GM12878 (cell line): ENCODE data around the gene HLA-DMA. TPM values are rescaled to one million over a fixed set of nuclear protein-coding genes. Genes with fewer than 3 reads are reported as not detected.

ENCODE experiments used
- BCL11A ChIP-seq: IDR thresholded peaks from 2 replicates; pipeline ENCODE4 v1.6.1; 2011; ENCODE audit warnings: low read depth, low read length
- CEBPB ChIP-seq, 2 experiments: fragments of 150-350 bp in 1 of 2; IDR thresholded peaks; 2 replicates each; pipeline ENCODE4 v1.6.1; 2012 to 2014; ENCODE audit warnings: low read depth in 2 of 2, low read length in 2 of 2, borderline replicate concordance in 1 of 2, inconsistent platforms in 1 of 2
- CHD2 ChIP-seq: IDR thresholded peaks from 2 replicates; pipeline ENCODE4 v1.6.1; 2011; ENCODE audit warnings: low read depth, low read length, improper control_type of control experiment, borderline replicate concordance
- DPF2 ChIP-seq: fragments of 450-650 bp; IDR thresholded peaks from 2 replicates; pipeline ENCODE4 v1.6.1; 2017; ENCODE audit warnings: mild to moderate bottlenecking
- EP300 ChIP-seq, 2 experiments: fragments of 150-350 bp in 1 of 2; IDR thresholded peaks; 2 replicates each; pipeline ENCODE4 v1.6.1; 2011 to 2012; ENCODE audit warnings: low read depth in 2 of 2, low read length in 2 of 2, borderline replicate concordance in 1 of 2, improper control_type of control experiment in 1 of 2, inconsistent platforms in 1 of 2; ENCODE audit not compliant: control insufficient read depth in 1 of 2
- ESRRA ChIP-seq: IDR thresholded peaks from 2 replicates; pipeline ENCODE4 v1.6.1; 2012; ENCODE audit warnings: mild to moderate bottlenecking, low read length, improper control_type of control experiment
- HDGF ChIP-seq: fragments of 450-650 bp; IDR thresholded peaks from 2 replicates; pipeline ENCODE4 v1.6.1; 2016; ENCODE audit warnings: antibody characterized with exemption
- IKZF1 ChIP-seq: fragments of 450-650 bp; conservative IDR thresholded peaks from 2 replicates; pipeline ENCODE4 v1.6.1; 2017; ENCODE audit warnings: antibody characterized with exemption, mild to moderate bottlenecking
- KAT2A ChIP-seq: conservative IDR thresholded peaks from 2 replicates; pipeline ENCODE4 v1.6.1; 2011; ENCODE audit warnings: low read depth, low read length; ENCODE audit not compliant: control insufficient read depth
- KDM1A ChIP-seq: fragments of 200-600 bp; sonication (generic); IDR thresholded peaks from 2 replicates; pipeline ENCODE4 v1.6.1; 2016; ENCODE audit warnings: borderline replicate concordance
- KLF5 ChIP-seq: fragments of 450-650 bp; IDR thresholded peaks from 2 replicates; pipeline ENCODE4 v1.6.1; 2014; ENCODE audit warnings: mild to moderate bottlenecking; ENCODE audit not compliant: partially characterized antibody
- LARP7 ChIP-seq: fragments of 450-650 bp; IDR thresholded peaks from 2 replicates; pipeline ENCODE4 v1.6.1; 2017; ENCODE audit warnings: mild to moderate bottlenecking
- MEF2B ChIP-seq: fragments of 450-650 bp; IDR thresholded peaks from 2 replicates; pipeline ENCODE4 v1.6.1; 2018; ENCODE audit warnings: mild to moderate bottlenecking, moderate library complexity; ENCODE audit not compliant: partially characterized antibody, poor library complexity, severe bottlenecking
- MYB ChIP-seq: fragments of 150-350 bp; IDR thresholded peaks from 2 replicates; pipeline ENCODE4 v1.6.1; 2014; ENCODE audit warnings: mild to moderate bottlenecking, low read depth, low read length, borderline replicate concordance
- NFYB ChIP-seq: IDR thresholded peaks from 2 replicates; pipeline ENCODE4 v1.6.1; 2011; ENCODE audit warnings: low read depth, mild to moderate bottlenecking, low read length, improper control_type of control experiment, moderate library complexity; ENCODE audit not compliant: insufficient read depth
- PML ChIP-seq: IDR thresholded peaks from 2 replicates; pipeline ENCODE4 v1.6.1; 2012; ENCODE audit warnings: low read length, inconsistent platforms
- RCOR1 ChIP-seq: conservative IDR thresholded peaks from 2 replicates; pipeline ENCODE4 v1.6.1; 2012; ENCODE audit warnings: low read depth, low read length, improper control_type of control experiment
- SREBF2 ChIP-seq: IDR thresholded peaks from 2 replicates; pipeline ENCODE4 v1.6.1; 2012; ENCODE audit warnings: mild to moderate bottlenecking, low read length
- TCF12 ChIP-seq: IDR thresholded peaks from 2 replicates; pipeline ENCODE4 v1.6.1; 2011; ENCODE audit warnings: low read depth, mild to moderate bottlenecking, low read length
- TCF3 ChIP-seq: IDR thresholded peaks from 2 replicates; pipeline ENCODE4 v1.6.1; 2012; ENCODE audit warnings: low read depth, mild to moderate bottlenecking, low read length, borderline replicate concordance; ENCODE audit not compliant: insufficient read depth
- USF1 ChIP-seq: IDR thresholded peaks from 2 replicates; pipeline ENCODE4 v1.6.1; 2011; ENCODE audit warnings: borderline replicate concordance, low read depth, mild to moderate bottlenecking, moderate library complexity, mixed read lengths, low read length; ENCODE audit not compliant: insufficient read depth; ENCODE audit errors: extremely low read length
- ZBTB11 ChIP-seq: fragments of 450-650 bp; formaldehyde crosslinking; IDR thresholded peaks from 2 replicates; pipeline ENCODE4 v1.5.0; 2022; ENCODE audit warnings: mild to moderate bottlenecking, missing genetic modification characterization
- ZZZ3 ChIP-seq: IDR thresholded peaks from 2 replicates; pipeline ENCODE4 v1.6.1; 2011; ENCODE audit warnings: low read depth; ENCODE audit not compliant: control insufficient read depth, insufficient read length
- polyA plus RNA-seq, 11 experiments: library from polyadenylated mRNA; depleted of rRNA in 4 of 11; unstranded in 6 of 11; stranded (reverse) in 5 of 11; fragments of >200 nt; fragmentation: Nextera tagmentation in 4 of 11; fragmentation: Illumina TruSeq in 1 of 11; extraction: Ambion mirVana in 4 of 11; extraction: Trizol in 1 of 11; gene quantifications; 1 replicate in 1 of 11; 2 replicates in 10 of 11; pipeline versions ENCODE4 v1.2.1 to v1.2.3, GENCODE V29; 2011 to 2016; ENCODE audit warnings: inconsistent platforms in 2 of 11, missing spikeins in 2 of 11, low read depth in 1 of 11
- total RNA-seq, 4 experiments: library from RNA; depleted of rRNA in 3 of 4; stranded (reverse); fragments of >200 nt in 3 of 4; fragmentation: Illumina TruSeq in 1 of 4; extraction: Trizol in 1 of 4; gene quantifications; 2 replicates each; pipeline versions ENCODE4 v1.2.1 to v1.2.3, GENCODE V29; 2013 to 2021
- TF ChIP-seq, protein P1 (sequence below): IDR thresholded peaks from 2 replicates; pipeline ENCODE4 v1.6.1; 2011; ENCODE audit warnings: low read depth, mild to moderate bottlenecking, low read length, moderate library complexity, borderline replicate concordance; ENCODE audit errors: extremely low read depth
- TF ChIP-seq, protein P2 (sequence below): IDR thresholded peaks from 2 replicates; pipeline ENCODE4 v1.6.1; 2012; ENCODE audit warnings: low read depth, low read length, improper control_type of control experiment

HLA-DMA gene
- total and polyA plus RNA-seq, 10 of the 15 experiments (the other 5 are each of a cell fraction or from before 2014, with no cell fraction given): 177 to 552 (median 309) TPM

DNA sequence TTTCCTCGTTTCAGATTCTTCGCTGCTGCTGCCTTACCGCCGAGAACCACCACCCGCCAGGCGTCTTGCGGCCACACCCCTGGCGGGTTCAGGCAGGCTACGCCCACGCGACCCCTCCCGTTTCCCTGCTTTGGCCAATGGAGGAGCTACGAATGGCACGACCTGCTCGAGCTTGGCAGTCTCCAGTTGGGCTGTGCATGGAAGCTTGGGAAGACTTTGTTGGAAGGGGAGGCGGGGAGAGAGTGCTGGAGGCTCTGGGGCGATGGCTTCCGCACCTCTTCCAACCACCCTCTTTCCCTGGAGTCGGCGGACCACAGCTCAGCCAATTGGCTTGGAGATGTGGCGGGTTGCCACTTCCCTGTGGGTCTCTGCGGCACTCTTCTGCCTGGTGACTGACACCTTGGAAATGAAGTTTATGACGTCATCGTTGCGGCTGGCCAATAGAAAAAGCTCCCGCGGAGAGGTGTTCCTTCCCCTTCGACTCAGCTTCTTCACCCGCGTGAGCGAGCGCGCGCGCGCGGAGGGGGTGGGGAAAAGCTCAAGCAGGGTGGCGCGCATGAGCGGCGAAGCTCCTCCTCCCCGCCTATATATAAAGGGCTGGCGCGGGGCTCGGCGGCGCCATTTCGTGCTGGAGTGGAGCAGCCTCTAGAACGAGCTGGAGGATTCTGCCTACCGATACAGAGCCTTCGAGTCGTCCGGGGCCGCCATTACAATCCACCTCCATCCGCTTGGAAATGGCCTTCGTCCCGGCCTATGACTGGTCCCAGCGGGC lies 18.9 kb upstream of the HLA-DMA start (continued):
- TF ChIP-seq EP300 (IDR thresholded peaks at IDR 0.05; ENCODE audit: borderline replicate concordance in 1 of 2, control insufficient read depth in 1 of 2, low read depth in 2 of 2, low read length in 2 of 2) (peak; percentile 37; a peak in 2 of 4 replicates), DPF2 (peak; percentile 83), IKZF1 (peak; percentile 98), MYB (no peak), USF1 (no peak), MEF2B (peak; percentile 49), RCOR1 (peak; percentile 92; the same call in 1 of the 2 replicates), BCL11A (peak; percentile 4; the same call in 1 of the 2 replicates), SREBF2 (0 out of 2 replicates have a peak, but pooled peaks have one; percentile 3), TCF3 (peak; percentile 96), TCF12 (peak; percentile 89), KAT2A (no peak), ESRRA (no peak), CEBPB (IDR thresholded peaks at IDR 0.05; ENCODE audit: borderline replicate concordance in 1 of 2, low read depth in 2 of 2, low read length in 2 of 2) (no peak), KDM1A (no peak), LARP7 (no peak; the same call in 1 of the 2 replicates), KLF5 (no peak), NFYB (peak; percentile 79; the same call in 1 of the 2 replicates), CHD2 (peak; percentile 66; the same call in 1 of the 2 replicates), PML (no peak), ZZZ3 (no peak), ZBTB11 (CRISPR knock-in tag) (peak; percentile 56), HDGF (peak; percentile 100)
- TF ChIP-seq, protein P1, sequence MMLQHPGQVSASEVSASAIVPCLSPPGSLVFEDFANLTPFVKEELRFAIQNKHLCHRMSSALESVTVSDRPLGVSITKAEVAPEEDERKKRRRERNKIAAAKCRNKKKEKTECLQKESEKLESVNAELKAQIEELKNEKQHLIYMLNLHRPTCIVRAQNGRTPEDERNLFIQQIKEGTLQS: no peak
- TF ChIP-seq, protein P2, sequence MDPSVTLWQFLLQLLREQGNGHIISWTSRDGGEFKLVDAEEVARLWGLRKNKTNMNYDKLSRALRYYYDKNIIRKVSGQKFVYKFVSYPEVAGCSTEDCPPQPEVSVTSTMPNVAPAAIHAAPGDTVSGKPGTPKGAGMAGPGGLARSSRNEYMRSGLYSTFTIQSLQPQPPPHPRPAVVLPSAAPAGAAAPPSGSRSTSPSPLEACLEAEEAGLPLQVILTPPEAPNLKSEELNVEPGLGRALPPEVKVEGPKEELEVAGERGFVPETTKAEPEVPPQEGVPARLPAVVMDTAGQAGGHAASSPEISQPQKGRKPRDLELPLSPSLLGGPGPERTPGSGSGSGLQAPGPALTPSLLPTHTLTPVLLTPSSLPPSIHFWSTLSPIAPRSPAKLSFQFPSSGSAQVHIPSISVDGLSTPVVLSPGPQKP: no peak
